GM12873 (cell line): Measurements from ENCODE around the gene CNOT11.

Experiments
- TF ChIP-seq, protein P1 (sequence below): IDR thresholded peaks from 2 replicates; pipeline ENCODE4 v1.5.1; 2012; ENCODE audit warnings: low read depth, mild to moderate bottlenecking, moderate library complexity, low read length, control low read depth; ENCODE audit not compliant: insufficient read depth; ENCODE audit errors: missing control alignments

CNOT11 gene

DNA sequence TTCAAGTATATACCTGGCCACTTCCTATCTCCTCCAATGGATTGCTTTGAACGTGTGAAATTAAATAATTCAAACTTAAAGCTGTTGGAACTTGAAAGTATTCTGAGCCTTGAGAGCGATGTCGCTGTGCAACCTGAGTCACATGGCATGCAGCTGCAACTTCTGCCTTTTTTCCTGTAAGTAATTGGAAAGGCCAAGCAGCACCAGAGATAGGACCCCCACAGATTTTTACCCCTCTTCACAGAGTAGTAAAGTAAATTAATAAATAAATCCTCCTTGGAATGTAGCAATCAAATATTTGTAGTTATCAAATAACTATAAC is 59.0 kb downstream of the CNOT11 start:
- TF ChIP-seq, protein P1, sequence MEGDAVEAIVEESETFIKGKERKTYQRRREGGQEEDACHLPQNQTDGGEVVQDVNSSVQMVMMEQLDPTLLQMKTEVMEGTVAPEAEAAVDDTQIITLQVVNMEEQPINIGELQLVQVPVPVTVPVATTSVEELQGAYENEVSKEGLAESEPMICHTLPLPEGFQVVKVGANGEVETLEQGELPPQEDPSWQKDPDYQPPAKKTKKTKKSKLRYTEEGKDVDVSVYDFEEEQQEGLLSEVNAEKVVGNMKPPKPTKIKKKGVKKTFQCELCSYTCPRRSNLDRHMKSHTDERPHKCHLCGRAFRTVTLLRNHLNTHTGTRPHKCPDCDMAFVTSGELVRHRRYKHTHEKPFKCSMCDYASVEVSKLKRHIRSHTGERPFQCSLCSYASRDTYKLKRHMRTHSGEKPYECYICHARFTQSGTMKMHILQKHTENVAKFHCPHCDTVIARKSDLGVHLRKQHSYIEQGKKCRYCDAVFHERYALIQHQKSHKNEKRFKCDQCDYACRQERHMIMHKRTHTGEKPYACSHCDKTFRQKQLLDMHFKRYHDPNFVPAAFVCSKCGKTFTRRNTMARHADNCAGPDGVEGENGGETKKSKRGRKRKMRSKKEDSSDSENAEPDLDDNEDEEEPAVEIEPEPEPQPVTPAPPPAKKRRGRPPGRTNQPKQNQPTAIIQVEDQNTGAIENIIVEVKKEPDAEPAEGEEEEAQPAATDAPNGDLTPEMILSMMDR: no peak
